IMR-90 (cell line): ENCODE data around the gene PRMT7. TPM values are rescaled to one million over a fixed set of nuclear protein-coding genes. Genes with fewer than 3 reads are reported as not detected.

Experiments
- ATAC-seq: fragments of 200-7000 bp; cut with Tn5 transposase; 2 replicates; pipeline ENCODE4 v1.9.1; 2020; ENCODE audit warnings: low read depth, mild to moderate bottlenecking, moderate library complexity
- BruUV-seq: library from RNA; stranded (reverse); fragments of 400-500 nt; replicated peaks from 2 replicates; lab custom pipeline; 2021; lab: Mats Ljungman, UMichigan
- CTCF ChIA-PET: fragments of 300-600 bp; formaldehyde crosslinking; extraction: SDS; loops from one replicate; lab custom pipeline; 2021; ENCODE audit warnings: antibody characterized with exemption; lab: Yijun Ruan, JAX
- POLR2A ChIA-PET: fragments of 300-600 bp; sonication (Branson Sonifier 250); formaldehyde crosslinking; loops from one replicate; lab custom pipeline; 2022; ENCODE audit warnings: antibody characterized with exemption; ENCODE audit not compliant: unreplicated experiment; lab: Charles Lee
- DNase-seq: peaks from one replicate; pipeline ENCODE4 v3.0.0; 2013
- H2AFZ ChIP-seq: replicated peaks from 2 replicates; pipeline ENCODE3; 2013; ENCODE audit warnings: low read length, mild to moderate bottlenecking; ENCODE audit not compliant: poor library complexity
- H2AK5ac ChIP-seq: 2 replicates; pipeline ENCODE4 v1.6.1; 2013; ENCODE audit warnings: low read depth, low read length, inconsistent platforms
- H2AK9ac ChIP-seq: replicated peaks from 2 replicates; pipeline ENCODE3; 2013; ENCODE audit warnings: mild to moderate bottlenecking, low read depth, low read length, moderate library complexity; ENCODE audit not compliant: poor library complexity
- H2BK120ac ChIP-seq: 2 replicates; pipeline ENCODE4 v1.6.1; 2013; ENCODE audit warnings: low read depth, low read length, inconsistent platforms
- H2BK15ac ChIP-seq: 3 replicates; pipeline ENCODE4 v1.6.1; 2013; ENCODE audit warnings: low read depth, low read length, inconsistent platforms
- H2BK20ac ChIP-seq: 2 replicates; pipeline ENCODE4 v1.6.1; 2013; ENCODE audit warnings: low read depth, mild to moderate bottlenecking, inconsistent platforms, low read length, moderate library complexity
- H2BK5ac ChIP-seq: 2 replicates; pipeline ENCODE4 v1.6.1; 2013; ENCODE audit warnings: mild to moderate bottlenecking, low read depth, low read length, inconsistent platforms; ENCODE audit not compliant: poor library complexity, severe bottlenecking
- H3K14ac ChIP-seq: replicated peaks from 2 replicates; pipeline ENCODE4 v1.6.1; 2013; ENCODE audit warnings: low read depth, low read length, inconsistent platforms
- H3K18ac ChIP-seq: 2 replicates; pipeline ENCODE4 v1.6.1; 2013; ENCODE audit warnings: low read depth, low read length, control low read depth
- H3K23ac ChIP-seq: 2 replicates; pipeline ENCODE4 v1.6.1; 2013; ENCODE audit warnings: low read depth, low read length, inconsistent platforms
- H3K27ac ChIP-seq: 2 replicates; pipeline ENCODE4 v1.5.1; 2013; ENCODE audit warnings: mild to moderate bottlenecking, control low read depth, low read length; ENCODE audit not compliant: insufficient read depth
- H3K27me3 ChIP-seq: 2 replicates; pipeline ENCODE4 v1.6.1; 2013; ENCODE audit warnings: low read length; ENCODE audit not compliant: control insufficient read depth, insufficient read depth
- H3K36me3 ChIP-seq: 2 replicates; pipeline ENCODE4 v1.6.1; 2013; ENCODE audit warnings: low read length, mixed read lengths; ENCODE audit not compliant: control insufficient read depth, insufficient read depth
- H3K4ac ChIP-seq: 2 replicates; pipeline ENCODE4 v1.6.1; 2013; ENCODE audit warnings: low read depth, low read length, inconsistent platforms
- H3K4me1 ChIP-seq: 2 replicates; pipeline ENCODE4 v1.6.1; 2013; ENCODE audit warnings: low read length, mixed read lengths; ENCODE audit not compliant: control insufficient read depth, insufficient read depth
- H3K4me2 ChIP-seq: 2 replicates; pipeline ENCODE4 v1.6.1; 2013; ENCODE audit warnings: low read depth, mild to moderate bottlenecking, control low read depth, low read length, moderate library complexity
- H3K4me3 ChIP-seq: 2 replicates; pipeline ENCODE4 v1.5.1; 2013; ENCODE audit warnings: low read depth, mild to moderate bottlenecking, control low read depth, low read length, moderate library complexity; ENCODE audit not compliant: insufficient read depth
- H3K56ac ChIP-seq: 2 replicates; pipeline ENCODE4 v1.6.1; 2013; ENCODE audit warnings: low read length, inconsistent platforms; ENCODE audit not compliant: insufficient read depth; ENCODE audit errors: extremely low read depth
- H3K79me1 ChIP-seq, 2 experiments: 2 replicates each; pipeline ENCODE4 v1.6.1; 2013; ENCODE audit warnings: low read length in 2 of 2, inconsistent platforms in 1 of 2, low read depth in 1 of 2
- H3K9ac ChIP-seq: 2 replicates; pipeline ENCODE4 v1.6.1; 2013; ENCODE audit warnings: low read depth, low read length, control low read depth
- H3K9me1 ChIP-seq: 2 replicates; pipeline ENCODE4 v1.6.1; 2013; ENCODE audit warnings: low read length, inconsistent platforms; ENCODE audit not compliant: insufficient read depth
- H3K9me3 ChIP-seq: 2 replicates; pipeline ENCODE4 v1.6.1; 2013; ENCODE audit warnings: low read length; ENCODE audit not compliant: control insufficient read depth, insufficient read depth
- H4K20me1 ChIP-seq: 2 replicates; pipeline ENCODE4 v1.6.1; 2013; ENCODE audit warnings: low read length, inconsistent platforms; ENCODE audit not compliant: insufficient read depth
- H4K5ac ChIP-seq: 2 replicates; pipeline ENCODE4 v1.6.1; 2013; ENCODE audit warnings: mild to moderate bottlenecking, low read depth, low read length, control low read depth
- H4K8ac ChIP-seq, 2 experiments: 2 replicates each; pipeline ENCODE4 v1.6.1; 2013; ENCODE audit warnings: low read depth in 2 of 2, low read length in 2 of 2, control low read depth in 1 of 2, inconsistent platforms in 1 of 2
- H4K91ac ChIP-seq: 2 replicates; pipeline ENCODE4 v1.6.1; 2013; ENCODE audit warnings: low read depth, low read length, inconsistent platforms; ENCODE audit not compliant: insufficient read depth
- BHLHE40 ChIP-seq: fragments of 150-350 bp; IDR thresholded peaks from 2 replicates; pipeline ENCODE4 v1.6.1; 2016; ENCODE audit warnings: mild to moderate bottlenecking, low read depth, low read length
- CEBPB ChIP-seq: IDR thresholded peaks from 2 replicates; pipeline ENCODE4 v1.6.1; 2012; ENCODE audit warnings: low read depth, low read length, improper control_type of control experiment
- RAD21 ChIP-seq: IDR thresholded peaks from 2 replicates; pipeline ENCODE4 v1.6.1; 2012; ENCODE audit warnings: low read length, improper control_type of control experiment
- RFX5 ChIP-seq: IDR thresholded peaks from 2 replicates; pipeline ENCODE4 v1.8.0; 2012; ENCODE audit warnings: low read depth, mild to moderate bottlenecking, low read length, moderate library complexity
- SMC3 ChIP-seq: fragments of 150-350 bp; IDR thresholded peaks from 2 replicates; pipeline ENCODE4 v1.6.1; 2016; ENCODE audit warnings: low read depth, mild to moderate bottlenecking, antibody characterized with exemption, low read length, moderate library complexity
- WGBS, 2 experiments: methylation state at CpG; one replicate each; pipeline versions ENCODE4 v1.1.5 to v1.1.7; 2013; ENCODE audit warnings: missing lambda C conversion rate in 2 of 2; ENCODE audit not compliant: insufficient read length in 1 of 2; ENCODE audit errors: extremely low coverage in 2 of 2; 5-methylcytosine and 5-hydroxymethylcytosine counted together
- dilution Hi-C: fragments of 300-500 bp; cut with HindIII; formaldehyde crosslinking; loops from one replicate; pipeline ENCODE4 v1.14.3; 2018; ENCODE audit warnings: low sequenced_read_pairs; ENCODE audit not compliant: unreplicated experiment
- in situ Hi-C: fragments of 300-500 bp; cut with MboI; formaldehyde crosslinking; loops from 3 replicates; pipeline ENCODE4 v1.14.3; 2019; ENCODE audit warnings: low sequenced_read_pairs, inconsistent platforms, mixed read lengths
- intact Hi-C: fragments of 100-400 bp; cut with micrococcal nuclease; formaldehyde crosslinking; loops from 2 replicates; pipeline ENCODE4 v1.10.0; 2022
- polyA plus RNA-seq, 3 experiments: library from polyadenylated mRNA; depleted of rRNA; stranded (reverse); fragments of >200 nt; gene quantifications; 2 replicates each; pipeline ENCODE4 v1.2.3, GENCODE V29; 2012; ENCODE audit warnings: low replicate concordance in 1 of 3
- total RNA-seq: library from RNA; depleted of rRNA; stranded (reverse); fragments of >200 nt; gene quantifications from 2 replicates; pipeline ENCODE4 v1.2.3, GENCODE V29; 2012
- TF ChIP-seq, protein P1 (sequence below): conservative IDR thresholded peaks from 2 replicates; pipeline ENCODE4 v1.5.1; 2012; ENCODE audit warnings: mild to moderate bottlenecking, low read depth, low read length, improper control_type of control experiment

PRMT7 gene
- total and polyA plus RNA-seq, 2 of the 4 experiments (the other 2 are of a cell fraction), result 63.1 to 68.6 TPM

DNA sequence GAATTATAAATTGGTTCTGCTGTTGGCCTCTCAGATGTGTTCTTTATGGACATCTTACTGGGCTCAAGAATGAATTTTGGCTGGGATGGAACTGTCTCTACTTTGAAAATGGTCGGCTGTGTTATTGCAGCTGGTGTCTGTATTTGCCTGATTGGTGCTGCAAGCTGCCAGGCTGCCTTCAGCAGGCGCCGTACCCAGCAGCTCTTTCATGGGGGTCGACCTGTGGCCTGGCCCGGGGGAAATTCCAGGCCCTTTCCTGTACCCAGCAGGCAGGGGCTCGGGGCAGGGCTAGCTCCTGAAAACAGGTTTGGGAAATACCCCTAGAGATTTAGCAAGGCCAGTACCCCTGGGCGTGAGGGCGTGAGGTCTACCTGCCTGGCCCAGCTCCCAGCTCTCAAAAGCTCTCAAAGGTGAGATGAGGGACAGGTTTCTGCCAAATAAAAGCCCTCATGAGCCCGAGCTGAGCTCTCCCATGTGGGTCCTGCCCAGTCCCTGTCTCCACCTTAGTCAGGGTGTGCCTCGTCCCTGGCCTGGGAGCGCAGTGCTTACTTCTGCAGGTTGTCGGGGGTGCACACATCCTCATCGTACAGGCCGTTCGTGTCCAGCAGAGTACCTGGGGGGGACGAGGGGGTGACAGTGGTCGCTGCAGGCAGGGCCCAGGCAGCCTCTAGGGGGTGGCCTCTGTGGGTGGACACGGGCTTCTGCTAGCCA is 52.3 kb downstream of the PRMT7 start:
- H3K36me3 ChIP-seq, result peaks cover 2% of the 10 kb centered on the region
- H2AK9ac ChIP-seq, result no peak overlapping the region
- WGBS, 2 experiments, result 79% methylated on average over 7 of the region's 18 CpGs; no CpG with 5 or more reads in 1 of the 2 experiments
- H4K5ac ChIP-seq, result no peak overlapping the region
- H2AK5ac ChIP-seq, result no peak overlapping the region
- CTCF ChIA-PET, result interaction anchor here (1.2 kb wide), 1 partner anchor 19 kb away, joined by 3 read pairs; no protein-coding TSS in a partner anchor
- TF ChIP-seq, protein P1, sequence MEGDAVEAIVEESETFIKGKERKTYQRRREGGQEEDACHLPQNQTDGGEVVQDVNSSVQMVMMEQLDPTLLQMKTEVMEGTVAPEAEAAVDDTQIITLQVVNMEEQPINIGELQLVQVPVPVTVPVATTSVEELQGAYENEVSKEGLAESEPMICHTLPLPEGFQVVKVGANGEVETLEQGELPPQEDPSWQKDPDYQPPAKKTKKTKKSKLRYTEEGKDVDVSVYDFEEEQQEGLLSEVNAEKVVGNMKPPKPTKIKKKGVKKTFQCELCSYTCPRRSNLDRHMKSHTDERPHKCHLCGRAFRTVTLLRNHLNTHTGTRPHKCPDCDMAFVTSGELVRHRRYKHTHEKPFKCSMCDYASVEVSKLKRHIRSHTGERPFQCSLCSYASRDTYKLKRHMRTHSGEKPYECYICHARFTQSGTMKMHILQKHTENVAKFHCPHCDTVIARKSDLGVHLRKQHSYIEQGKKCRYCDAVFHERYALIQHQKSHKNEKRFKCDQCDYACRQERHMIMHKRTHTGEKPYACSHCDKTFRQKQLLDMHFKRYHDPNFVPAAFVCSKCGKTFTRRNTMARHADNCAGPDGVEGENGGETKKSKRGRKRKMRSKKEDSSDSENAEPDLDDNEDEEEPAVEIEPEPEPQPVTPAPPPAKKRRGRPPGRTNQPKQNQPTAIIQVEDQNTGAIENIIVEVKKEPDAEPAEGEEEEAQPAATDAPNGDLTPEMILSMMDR, result no peak
- no peak for TF ChIP-seq CEBPB
- TF ChIP-seq RFX5, result no peak
- no peak for TF ChIP-seq SMC3
- TF ChIP-seq RAD21, result no peak
- no peak for TF ChIP-seq BHLHE40
- H3K4ac ChIP-seq, result no peak overlapping the region
- peaks cover 8% of the 10 kb centered on the region; the same call in 1 of the 2 replicates for H3K27me3 ChIP-seq
- no peaks in the 10 kb centered on the region for H3K79me1 ChIP-seq
- H2BK120ac ChIP-seq, result no peak overlapping the region
- H3K56ac ChIP-seq, result no peak overlapping the region
- no peak overlapping the region; the same call in 1 of the 2 replicates for H3K23ac ChIP-seq
- H2BK15ac ChIP-seq, result no peak overlapping the region
- H2BK20ac ChIP-seq, result no peak overlapping the region
- no TSS peak for BruUV-seq
- no peak overlapping the region for H3K4me2 ChIP-seq
- no peak overlapping the region for H4K91ac ChIP-seq
- no peaks in the 10 kb centered on the region for H4K20me1 ChIP-seq
- in situ Hi-C loops, result no loop called here
- no peak overlapping the region for H3K14ac ChIP-seq
- H3K27ac ChIP-seq, result no peak overlapping the region
- ATAC-seq (no peak), DNase-seq (no peak)
- no peak overlapping the region for H2BK5ac ChIP-seq
- H3K4me3 ChIP-seq, result no peak overlapping the region
- no peak overlapping the region for H2AFZ ChIP-seq
- intact Hi-C loops, result no loop called here
- POLR2A ChIA-PET, result no interaction called here
- H4K8ac ChIP-seq, result no peak overlapping the region
- dilution Hi-C loops, result no loop called here
- H3K9ac ChIP-seq, result no peak overlapping the region
- no peak overlapping the region for H3K18ac ChIP-seq
- no peaks in the 10 kb centered on the region for H3K9me1 ChIP-seq
- H3K4me1 ChIP-seq, result no peaks in the 10 kb centered on the region
- no peaks in the 10 kb centered on the region for H3K9me3 ChIP-seq
